SK-N-MC (cell line): ENCODE results near the gene KAT6B.

Experiments
- DNase-seq: peaks from one replicate; pipeline ENCODE4 v3.0.0-alpha.2; 2011; ENCODE audit warnings: low read depth, low spot score
- H3K27ac ChIP-seq: fragments of 200-600 bp; sonication (generic); 2 replicates; pipeline ENCODE4 v1.5.1; 2016; ENCODE audit warnings: mixed run types
- H3K36me3 ChIP-seq: fragments of 200-600 bp; sonication (generic); 2 replicates; pipeline ENCODE4 v1.6.1; 2017; ENCODE audit warnings: antibody characterized with exemption, low read length, mixed read lengths; ENCODE audit not compliant: insufficient read depth
- H3K4me3 ChIP-seq: fragments of 200-600 bp; sonication (generic); 2 replicates; pipeline ENCODE4 v1.5.1; 2016
- H3K9ac ChIP-seq: fragments of 200-600 bp; sonication (generic); 2 replicates; pipeline ENCODE4 v1.8.0; 2017; ENCODE audit warnings: mixed run types, mixed read lengths; ENCODE audit not compliant: insufficient read length
- H3K9me3 ChIP-seq: fragments of 200-600 bp; sonication (generic); 2 replicates; pipeline ENCODE4 v1.6.1; 2017; ENCODE audit warnings: low read depth, mild to moderate bottlenecking, antibody characterized with exemption, low read length, moderate library complexity, mixed read lengths
- EZH2 ChIP-seq: fragments of 200-600 bp; sonication (generic); IDR thresholded peaks from one replicate; pipeline ENCODE4 v1.6.1; 2017; ENCODE audit warnings: antibody characterized with exemption
- FOXP2 ChIP-seq: optimal IDR thresholded peaks from 2 replicates; pipeline ENCODE3; 2011; ENCODE audit warnings: mild to moderate bottlenecking, moderate library complexity; ENCODE audit not compliant: insufficient read depth; ENCODE audit errors: extremely low read length, control extremely low read depth
- POLR2AphosphoS5 ChIP-seq: IDR thresholded peaks from 2 replicates; pipeline ENCODE4 v1.6.1; 2012; ENCODE audit warnings: mild to moderate bottlenecking, low read depth, low read length, borderline replicate concordance

KAT6B gene

DNA sequence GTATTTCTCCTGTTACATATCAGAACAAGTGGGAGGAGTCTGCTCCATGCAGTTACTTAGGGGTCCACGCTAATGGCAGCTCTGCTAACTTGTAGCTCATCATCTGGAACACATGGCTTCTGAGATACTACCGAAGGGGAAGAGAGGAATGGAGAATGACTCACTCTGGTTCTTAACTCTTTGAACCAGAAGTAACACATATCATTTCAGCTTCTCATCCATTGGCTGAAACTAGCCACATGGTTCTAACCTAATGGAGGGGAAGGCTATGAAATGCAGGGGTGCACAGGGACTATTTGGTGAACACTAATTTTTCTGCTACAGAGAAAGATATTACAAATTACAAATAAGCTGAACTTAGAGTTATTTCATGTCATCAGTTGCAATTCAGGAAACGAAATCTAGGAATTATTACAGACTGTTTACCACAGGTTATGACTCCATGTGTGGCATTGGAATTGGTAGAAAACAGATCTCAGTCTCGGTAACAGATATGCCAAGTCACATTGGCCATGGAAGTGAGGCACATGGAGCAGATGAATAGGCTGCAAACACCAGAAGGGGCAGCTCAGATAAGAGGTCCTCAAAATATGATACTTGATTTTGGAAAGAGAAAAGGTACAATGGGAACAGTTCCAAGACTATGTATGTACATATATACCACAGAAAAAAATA lies 9.4 kb upstream of the KAT6B start:
- no peak for DNase-seq
- Histone ChIP-seq H3K9ac (no peak overlapping the region), H3K9me3 (no peaks in the 10 kb centered on the region), H3K27ac (no peak overlapping the region), H3K4me3 (no peak overlapping the region), H3K36me3 (no peaks in the 10 kb centered on the region)
- no peak for TF ChIP-seq EZH2
- TF ChIP-seq FOXP2: no peak
- no peak for TF ChIP-seq POLR2AphosphoS5

- Histone ChIP-seq H3K9ac (no peak overlapping the region), H3K27ac (no peak overlapping the region), H3K36me3 (no peaks in the 10 kb centered on the region), H3K9me3 (no peaks in the 10 kb centered on the region), H3K4me3 (no peak overlapping the region)
- TF ChIP-seq EZH2: no peak
- no peak for TF ChIP-seq POLR2AphosphoS5
- no peak for TF ChIP-seq FOXP2
- DNase-seq: no peak
These were observed 4.9 kb upstream of the KAT6B start for GRCh38 chr10:74821501-74821900.

- no peaks in the 10 kb centered on the region for H3K9me3 ChIP-seq
- no peak for TF ChIP-seq FOXP2
- TF ChIP-seq EZH2: no peak
- no peak for TF ChIP-seq POLR2AphosphoS5
- no peak overlapping the region for H3K9ac ChIP-seq
- H3K27ac ChIP-seq: no peak overlapping the region
- DNase-seq: no peak
- no peaks in the 10 kb centered on the region for H3K36me3 ChIP-seq
- no peak overlapping the region for H3K4me3 ChIP-seq
These were observed 4.3 kb upstream of the KAT6B start for GRCh38 chr10:74822101-74822500.

- Histone ChIP-seq H3K9me3 (no peaks in the 10 kb centered on the region), H3K27ac (no peak overlapping the region), H3K36me3 (no peaks in the 10 kb centered on the region), H3K9ac (no peak overlapping the region), H3K4me3 (no peak overlapping the region)
- no peak for DNase-seq
- TF ChIP-seq EZH2 (no peak), FOXP2 (no peak), POLR2AphosphoS5 (no peak)
These were observed 3.8 kb upstream of the KAT6B start for GRCh38 chr10:74822521-74823089.

DNA sequence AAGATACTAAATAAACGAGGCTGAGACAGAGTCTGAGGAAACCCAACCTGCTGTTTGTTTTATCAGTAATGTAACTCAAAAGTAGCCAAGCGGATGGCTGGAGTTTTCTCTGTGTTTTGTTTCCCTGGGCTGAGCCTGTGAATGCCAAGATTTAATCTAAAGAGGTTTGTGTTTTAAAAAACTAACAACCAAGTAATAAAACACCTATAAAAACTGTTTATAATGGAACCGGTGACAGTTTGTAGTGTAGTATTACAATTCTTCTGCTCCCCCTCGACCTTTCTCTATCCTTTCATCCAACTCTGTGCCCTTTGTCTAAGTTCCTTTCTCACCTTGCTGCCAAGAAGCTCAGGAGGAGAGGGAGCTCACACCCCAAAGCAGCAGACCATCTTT lies 2.6 kb upstream of the KAT6B start:
- DNase-seq: no peak
- no peak overlapping the region for H3K4me3 ChIP-seq
- H3K9me3 ChIP-seq: no peaks in the 10 kb centered on the region
- H3K9ac ChIP-seq: no peak overlapping the region
- H3K27ac ChIP-seq: no peak overlapping the region
- no peaks in the 10 kb centered on the region for H3K36me3 ChIP-seq
- no peak for TF ChIP-seq POLR2AphosphoS5
- TF ChIP-seq EZH2: no peak
- TF ChIP-seq FOXP2: no peak

- Histone ChIP-seq H3K27ac (no peak overlapping the region), H3K9ac (no peak overlapping the region), H3K4me3 (no peak overlapping the region), H3K36me3 (no peaks in the 10 kb centered on the region), H3K9me3 (no peaks in the 10 kb centered on the region)
- no peak for DNase-seq
- no peak for TF ChIP-seq POLR2AphosphoS5
- TF ChIP-seq FOXP2: no peak
- TF ChIP-seq EZH2: no peak
These were observed 2.1 kb upstream of the KAT6B start for GRCh38 chr10:74824184-74824899.

DNA sequence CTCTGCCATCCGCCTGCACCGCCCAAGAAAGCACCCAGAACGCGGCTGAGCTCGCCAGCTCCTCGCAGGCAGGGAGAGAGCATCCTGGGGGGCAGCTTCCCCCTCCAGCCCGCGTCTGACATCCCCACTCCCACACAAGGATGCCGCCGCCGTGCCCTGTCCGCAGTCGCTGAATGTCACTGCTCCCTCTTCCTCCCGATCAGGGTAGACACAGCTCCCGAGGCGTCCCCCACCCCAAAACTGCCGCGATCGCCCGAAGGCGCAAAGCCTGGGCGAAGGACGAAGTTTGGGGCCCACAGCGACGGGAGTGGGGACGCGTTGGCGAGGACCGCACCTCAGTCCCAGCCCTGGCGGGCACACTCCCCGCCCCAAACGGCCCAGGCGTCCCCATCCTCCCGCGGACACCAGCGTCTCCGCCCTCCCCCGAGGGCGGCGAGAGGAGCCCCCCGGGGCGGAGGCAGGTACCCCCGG lies 1.5 kb upstream of the KAT6B start:
- DNase-seq: no peak
- Histone ChIP-seq H3K36me3 (no peaks in the 10 kb centered on the region), H3K9me3 (no peaks in the 10 kb centered on the region), H3K27ac (no peak overlapping the region), H3K9ac (no peak overlapping the region), H3K4me3 (peak overlapping the region; percentile 83)
- TF ChIP-seq EZH2: no peak
- TF ChIP-seq POLR2AphosphoS5: no peak
- no peak for TF ChIP-seq FOXP2

- H3K4me3 ChIP-seq: peak overlapping the region; percentile 83
- no peak overlapping the region for H3K27ac ChIP-seq
- DNase-seq: no peak
- no peaks in the 10 kb centered on the region for H3K36me3 ChIP-seq
- no peaks in the 10 kb centered on the region for H3K9me3 ChIP-seq
- peak overlapping the region; percentile 41 for H3K9ac ChIP-seq
- TF ChIP-seq FOXP2: no peak
- TF ChIP-seq POLR2AphosphoS5: 0 out of 2 replicates have a peak, but pooled peaks have one; percentile 20
These were observed 844 bp upstream of the KAT6B start for GRCh38 chr10:74825371-74826141.
